HG03108 (cell line): ENCODE measurements around the gene FAM168A.

Experiments
- ATAC-seq: cut with Tn5 transposase; IDR thresholded peaks from one replicate; pipeline ENCODE4 v1.9.1; 2021; ENCODE audit warnings: moderate library complexity; ENCODE audit not compliant: unreplicated experiment

The FAM168A gene

GRCh38 chr11:73597956-73598718, at the start of gene FAM168A:
TSS of gene FAM168A (minus strand) at chr11:73598112. CDS start at chr11:73468474, 129,638 bp downstream.
- peak; percentile 91 for ATAC-seq

- ATAC-seq: peak; percentile 92
These were observed 49.7 kb upstream of the FAM168A start for GRCh38 chr11:73647459-73648100.

GRCh38 chr11:73645972-73646631, 48.2 kb upstream of the FAM168A start, which contains the start of gene PLEKHB1:
TSS of gene PLEKHB1 (plus strand) at chr11:73646581. CDS start at chr11:73646609, 28 bp downstream.
- no peak for ATAC-seq

GRCh38 chr11:73645121-73645969, 47.4 kb upstream of the FAM168A start:
- no peak for ATAC-seq

GRCh38 chr11:73641668-73642067, 43.8 kb upstream of the FAM168A start:
- no peak for ATAC-seq

- ATAC-seq: no peak
These were observed 42.7 kb upstream of the FAM168A start for GRCh38 chr11:73640592-73640991.

- no peak for ATAC-seq
These were observed 39.1 kb upstream of the FAM168A start for GRCh38 chr11:73637012-73637411.

- ATAC-seq: no peak
These were observed 38.3 kb upstream of the FAM168A start for GRCh38 chr11:73636249-73636648.

GRCh38 chr11:73635721-73636120, 37.8 kb upstream of the FAM168A start:
- no peak for ATAC-seq

- no peak for ATAC-seq
These were observed 36.1 kb upstream of the FAM168A start for GRCh38 chr11:73633999-73634398.

- no peak for ATAC-seq
These were observed 35.1 kb upstream of the FAM168A start for GRCh38 chr11:73632996-73633395.

GRCh38 chr11:73629907-73630306, 32.0 kb upstream of the FAM168A start:
- no peak for ATAC-seq

GRCh38 chr11:73625696-73626318, 27.9 kb upstream of the FAM168A start:
- no peak for ATAC-seq

GRCh38 chr11:73623686-73624085, 25.8 kb upstream of the FAM168A start:
- ATAC-seq: no peak

GRCh38 chr11:73622926-73623593, 25.1 kb upstream of the FAM168A start:
- ATAC-seq: no peak

- ATAC-seq: no peak
These were observed 16.7 kb upstream of the FAM168A start for GRCh38 chr11:73614591-73614990.

GRCh38 chr11:73612601-73613140, 14.8 kb upstream of the FAM168A start:
- ATAC-seq: no peak

- no peak for ATAC-seq
These were observed 937 bp upstream of the FAM168A start for GRCh38 chr11:73598719-73599379.

- no peak for ATAC-seq
These were observed 466 bp downstream of the FAM168A start for GRCh38 chr11:73597336-73597955.
